Thyroid gland (tissue), 4 donors: ENCODE data around the gene SH3RF2. TPM values are rescaled to one million over a fixed set of nuclear protein-coding genes. Genes with fewer than 3 reads are reported as not detected.

ENCODE experiments used
- DNase-seq, 2 donors: peaks; one replicate each; pipeline ENCODE4 v3.0.0-alpha.2; 2019
- H3K27ac ChIP-seq, 3 donors: fragments of 200-600 bp; sonication (generic); 1 replicate in 2 of 3; 2 replicates in 1 of 3; pipeline ENCODE4 v1.5.1; 2016 to 2019; ENCODE audit warnings: mild to moderate bottlenecking in 1 of 3, moderate library complexity in 1 of 3
- H3K27me3 ChIP-seq: fragments of 200-600 bp; sonication (generic); one replicate; pipeline ENCODE4 v1.5.1; 2019
- H3K36me3 ChIP-seq, 2 donors: fragments of 200-600 bp; sonication (generic); one replicate each; pipeline ENCODE4 v1.5.1; 2016 to 2019
- H3K4me1 ChIP-seq, 2 donors: fragments of 200-600 bp; sonication (generic); one replicate each; pipeline ENCODE4 v1.5.1; 2017 to 2019
- H3K4me3 ChIP-seq, 3 donors: fragments of 200-600 bp; sonication (generic); replicated peaks in 1 of 3; 1 replicate in 2 of 3; 2 replicates in 1 of 3; pipeline ENCODE4 v1.5.1; 2016; ENCODE audit warnings: mild to moderate bottlenecking in 1 of 3
- H3K9me3 ChIP-seq: fragments of 200-600 bp; sonication (generic); one replicate; pipeline ENCODE4 v1.5.1; 2017
- CTCF ChIP-seq, 6 experiments: fragments of 200-600 bp in 3 of 6; fragments of 450-650 bp in 3 of 6; sonication (generic) in 3 of 6; IDR thresholded peaks; one replicate each; pipeline ENCODE4 v1.5.1; 2016 to 2019; ENCODE audit warnings: antibody characterized with exemption in 6 of 6, mild to moderate bottlenecking in 2 of 6, inconsistent platforms in 1 of 6, moderate library complexity in 1 of 6
- POLR2A ChIP-seq, 2 donors: fragments of 450-650 bp; IDR thresholded peaks; one replicate each; pipeline ENCODE4 v1.6.1; 2017; ENCODE audit warnings: antibody characterized with exemption in 2 of 2, mild to moderate bottlenecking in 2 of 2, moderate library complexity in 1 of 2
- WGBS, 2 donors: methylation state at CpG; one replicate each; pipeline ENCODE4 v1.1.5; 2017; 5-methylcytosine and 5-hydroxymethylcytosine counted together
- intact Hi-C: fragments of 100-400 bp; cut with DNase I; formaldehyde crosslinking; loops from one replicate; pipeline ENCODE4 v1.15.1; 2023
- total RNA-seq, 4 donors: library from RNA; depleted of rRNA; stranded (reverse); fragments of >200 nt; gene quantifications; one replicate each; pipeline ENCODE4 v1.2.3, GENCODE V29; 2016

The SH3RF2 gene
- total RNA-seq, 4 donors from 2014 or later, result 3.1 to 20.8 (median 14.3) TPM

GRCh38 chr5:145982572-145983318 is 46.4 kb downstream of the SH3RF2 start:
- TF ChIP-seq POLR2A (IDR thresholded peaks at IDR 0.05) (no peak), CTCF (IDR thresholded peaks at IDR 0.05) (no peak)
- Histone ChIP-seq H3K27ac (peak overlapping the region in 2 of 3 donors; percentile 75 to 89), H3K4me3 (no peak overlapping the region), H3K27me3 (no peaks in the 10 kb centered on the region), H3K4me1 (peaks cover 29 to 44% of the 10 kb centered on the region in 2 donors), H3K36me3 (no peaks in the 10 kb centered on the region), H3K9me3 (no peaks in the 10 kb centered on the region)
- DNase-seq, result no peak
- intact Hi-C loops, result no loop called here
- 78 to 83% methylated on average over 3 of the region's 3 CpGs for WGBS, 2 donors

- Histone ChIP-seq H3K4me1 (peaks cover 23 to 39% of the 10 kb centered on the region in 2 donors), H3K36me3 (no peaks in the 10 kb centered on the region), H3K27me3 (no peaks in the 10 kb centered on the region), H3K27ac (no peak overlapping the region), H3K9me3 (no peaks in the 10 kb centered on the region), H3K4me3 (no peak overlapping the region)
- 94 to 98% methylated on average over 2 of the region's 2 CpGs for WGBS, 2 donors
- no peak for DNase-seq
- TF ChIP-seq POLR2A (IDR thresholded peaks at IDR 0.05), result no peak
- TF ChIP-seq CTCF (IDR thresholded peaks at IDR 0.05), result no peak
- intact Hi-C loops, result no loop called here
These were observed 47.1 kb downstream of the SH3RF2 start for GRCh38 chr5:145983446-145983845.

GRCh38 chr5:145984072-145984471 is 47.7 kb downstream of the SH3RF2 start:
- H3K4me1 ChIP-seq, result peaks cover 18 to 33% of the 10 kb centered on the region in 2 donors
- TF ChIP-seq POLR2A (IDR thresholded peaks at IDR 0.05) (no peak), CTCF (IDR thresholded peaks at IDR 0.05) (no peak)
- intact Hi-C loops, result no loop called here
- H3K27ac ChIP-seq, result no peak overlapping the region
- DNase-seq, result no peak
- H3K36me3 ChIP-seq, result no peaks in the 10 kb centered on the region
- H3K4me3 ChIP-seq, result no peak overlapping the region
- no peaks in the 10 kb centered on the region for H3K9me3 ChIP-seq
- 89 to 92% methylated on average over 2 of the region's 2 CpGs for WGBS, 2 donors
- no peaks in the 10 kb centered on the region for H3K27me3 ChIP-seq

GRCh38 chr5:145987856-145988255 is 51.5 kb downstream of the SH3RF2 start:
- H3K27ac ChIP-seq, result no peak overlapping the region
- 93% methylated on average over 1 of the region's 1 CpG for whole genome bisulfite sequencing, 2 donors
- no peak for DNase-seq
- intact Hi-C loops, result no loop called here
- H3K4me3 ChIP-seq, result no peak overlapping the region
- H3K9me3 ChIP-seq, result no peaks in the 10 kb centered on the region
- H3K4me1 ChIP-seq, result peaks cover 3 to 10% of the 10 kb centered on the region in 2 donors
- no peaks in the 10 kb centered on the region for H3K27me3 ChIP-seq
- TF ChIP-seq CTCF (IDR thresholded peaks at IDR 0.05), result no peak
- TF ChIP-seq POLR2A (IDR thresholded peaks at IDR 0.05), result no peak
- H3K36me3 ChIP-seq, result no peaks in the 10 kb centered on the region

GRCh38 chr5:145988993-145989392 is 52.6 kb downstream of the SH3RF2 start:
- Histone ChIP-seq H3K4me3 (no peak overlapping the region), H3K27ac (no peak overlapping the region), H3K4me1 (no peaks in the 10 kb centered on the region), H3K36me3 (no peaks in the 10 kb centered on the region), H3K9me3 (no peaks in the 10 kb centered on the region), H3K27me3 (no peaks in the 10 kb centered on the region)
- DNase-seq, result no peak
- 88 to 89% methylated on average over 2 of the region's 2 CpGs for WGBS, 2 donors
- intact Hi-C loops, result no loop called here
- TF ChIP-seq CTCF (IDR thresholded peaks at IDR 0.05) (no peak), POLR2A (IDR thresholded peaks at IDR 0.05) (no peak)
